ENCODE data around the gene SLC25A21. TPM values are rescaled to one million over a fixed set of nuclear protein-coding genes. Genes with fewer than 3 reads are reported as not detected.

The SLC25A21 gene
- total RNA-seq, 1 donor from 2014 or later = 1.2 TPM

GRCh38 chr14:36805131-36805559 lies 367.3 kb downstream of the SLC25A21 start:
- no peak for TF ChIP-seq CTCF (IDR thresholded peaks at IDR 0.05; ENCODE audit: unreplicated experiment)
- Mint-ChIP-seq H3K27ac (ENCODE audit: unreplicated experiment) (peak overlapping the region; percentile 3), H3K27me3 (ENCODE audit: unreplicated experiment) (no peaks in the 10 kb centered on the region), H3K4me1 (ENCODE audit: unreplicated experiment) (no peaks in the 10 kb centered on the region), H3K4me3 (ENCODE audit: unreplicated experiment) (no peak overlapping the region), H3K9me3 (ENCODE audit: unreplicated experiment) (no peaks in the 10 kb centered on the region), H3K36me3 (ENCODE audit: low read depth, unreplicated experiment) (no peaks in the 10 kb centered on the region)
- DNase-seq (ENCODE audit: low spot score) = no peak

GRCh38 chr14:36797634-36798033 lies 374.8 kb downstream of the SLC25A21 start:
- H3K27ac Mint-ChIP-seq (ENCODE audit: unreplicated experiment) = no peak overlapping the region
- no peak overlapping the region for H3K4me3 Mint-ChIP-seq (ENCODE audit: unreplicated experiment)
- H3K9me3 Mint-ChIP-seq (ENCODE audit: unreplicated experiment) = no peaks in the 10 kb centered on the region
- H3K4me1 Mint-ChIP-seq (ENCODE audit: unreplicated experiment) = no peaks in the 10 kb centered on the region
- no peaks in the 10 kb centered on the region for H3K27me3 Mint-ChIP-seq (ENCODE audit: unreplicated experiment)
- no peaks in the 10 kb centered on the region for H3K36me3 Mint-ChIP-seq (ENCODE audit: low read depth, unreplicated experiment)
- no peak for DNase-seq (ENCODE audit: low spot score)
- TF ChIP-seq CTCF (IDR thresholded peaks at IDR 0.05; ENCODE audit: unreplicated experiment) = no peak

GRCh38 chr14:36791402-36791801 lies 381.0 kb downstream of the SLC25A21 start:
- Mint-ChIP-seq H3K4me1 (ENCODE audit: unreplicated experiment) (no peaks in the 10 kb centered on the region), H3K36me3 (ENCODE audit: low read depth, unreplicated experiment) (no peaks in the 10 kb centered on the region), H3K9me3 (ENCODE audit: unreplicated experiment) (no peaks in the 10 kb centered on the region), H3K27ac (ENCODE audit: unreplicated experiment) (no peak overlapping the region), H3K4me3 (ENCODE audit: unreplicated experiment) (no peak overlapping the region), H3K27me3 (ENCODE audit: unreplicated experiment) (no peaks in the 10 kb centered on the region)
- TF ChIP-seq CTCF (IDR thresholded peaks at IDR 0.05; ENCODE audit: unreplicated experiment) = no peak
- no peak for DNase-seq (ENCODE audit: low spot score)

GRCh38 chr14:36785511-36785910 lies 386.9 kb downstream of the SLC25A21 start:
- Mint-ChIP-seq H3K9me3 (ENCODE audit: unreplicated experiment) (no peaks in the 10 kb centered on the region), H3K27me3 (ENCODE audit: unreplicated experiment) (no peaks in the 10 kb centered on the region), H3K27ac (ENCODE audit: unreplicated experiment) (no peak overlapping the region), H3K36me3 (ENCODE audit: low read depth, unreplicated experiment) (no peaks in the 10 kb centered on the region), H3K4me1 (ENCODE audit: unreplicated experiment) (no peaks in the 10 kb centered on the region), H3K4me3 (ENCODE audit: unreplicated experiment) (no peak overlapping the region)
- no peak for TF ChIP-seq CTCF (IDR thresholded peaks at IDR 0.05; ENCODE audit: unreplicated experiment)
- no peak for DNase-seq (ENCODE audit: low spot score)

- Mint-ChIP-seq H3K4me1 (ENCODE audit: unreplicated experiment) (no peaks in the 10 kb centered on the region), H3K36me3 (ENCODE audit: low read depth, unreplicated experiment) (no peaks in the 10 kb centered on the region), H3K27ac (ENCODE audit: unreplicated experiment) (no peak overlapping the region), H3K27me3 (ENCODE audit: unreplicated experiment) (no peaks in the 10 kb centered on the region), H3K4me3 (ENCODE audit: unreplicated experiment) (no peak overlapping the region), H3K9me3 (ENCODE audit: unreplicated experiment) (no peaks in the 10 kb centered on the region)
- DNase-seq (ENCODE audit: low spot score) = no peak
- TF ChIP-seq CTCF (IDR thresholded peaks at IDR 0.05; ENCODE audit: unreplicated experiment) = no peak
These were observed 387.9 kb downstream of the SLC25A21 start for GRCh38 chr14:36784541-36784940.

All from endothelial cell (in vitro differentiated cells).